Measurements from ENCODE around the gene CDC73.

DNA sequence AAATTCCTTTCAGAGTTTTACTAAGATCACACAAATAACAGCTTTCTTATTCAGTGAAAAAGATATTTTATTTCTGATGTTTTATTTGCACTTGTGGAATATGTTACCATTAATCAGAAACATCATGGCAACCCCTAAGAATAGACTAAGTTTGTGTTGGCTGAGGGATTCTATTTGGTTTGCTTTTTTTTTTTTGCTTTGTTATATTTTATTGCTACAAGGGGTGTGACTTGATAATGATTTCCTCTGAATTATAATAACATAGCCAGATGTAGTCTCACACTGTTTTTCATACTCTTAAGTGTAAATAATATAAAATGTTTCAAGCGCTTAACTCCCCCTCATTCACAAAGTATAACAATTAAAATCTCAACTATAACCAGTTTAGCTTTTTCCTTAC is 36.6 kb upstream of the CDC73 start:
- no peak for TF ChIP-seq NR2F2 (IDR thresholded peaks at IDR 0.05)
- TF ChIP-seq, protein P1, sequence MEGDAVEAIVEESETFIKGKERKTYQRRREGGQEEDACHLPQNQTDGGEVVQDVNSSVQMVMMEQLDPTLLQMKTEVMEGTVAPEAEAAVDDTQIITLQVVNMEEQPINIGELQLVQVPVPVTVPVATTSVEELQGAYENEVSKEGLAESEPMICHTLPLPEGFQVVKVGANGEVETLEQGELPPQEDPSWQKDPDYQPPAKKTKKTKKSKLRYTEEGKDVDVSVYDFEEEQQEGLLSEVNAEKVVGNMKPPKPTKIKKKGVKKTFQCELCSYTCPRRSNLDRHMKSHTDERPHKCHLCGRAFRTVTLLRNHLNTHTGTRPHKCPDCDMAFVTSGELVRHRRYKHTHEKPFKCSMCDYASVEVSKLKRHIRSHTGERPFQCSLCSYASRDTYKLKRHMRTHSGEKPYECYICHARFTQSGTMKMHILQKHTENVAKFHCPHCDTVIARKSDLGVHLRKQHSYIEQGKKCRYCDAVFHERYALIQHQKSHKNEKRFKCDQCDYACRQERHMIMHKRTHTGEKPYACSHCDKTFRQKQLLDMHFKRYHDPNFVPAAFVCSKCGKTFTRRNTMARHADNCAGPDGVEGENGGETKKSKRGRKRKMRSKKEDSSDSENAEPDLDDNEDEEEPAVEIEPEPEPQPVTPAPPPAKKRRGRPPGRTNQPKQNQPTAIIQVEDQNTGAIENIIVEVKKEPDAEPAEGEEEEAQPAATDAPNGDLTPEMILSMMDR (IDR thresholded peaks at IDR 0.05; ENCODE audit: low read depth, low read length, missing input control) = no peak
